ENCODE results near the gene TP53TG5.

The TP53TG5 gene

GRCh38 chr20:45325371-45325770 lies 52.8 kb downstream of the TP53TG5 start:
- H3K4me3 ChIP-seq (ENCODE audit: low read depth, low read length): no peak overlapping the region
- POLR2A ChIA-PET: no interaction called here
- CTCF ChIA-PET: interaction anchor here (1.1 to 18.8 kb wide), 7 partner anchors 11 to 446 kb away, joined by 4 to 460 read pairs (median 10); partner anchors contain the start of gene SYS1
- no peak for TF ChIP-seq CTCF (IDR thresholded peaks at IDR 0.05; ENCODE audit: insufficient read depth, low read length, missing control alignments)
- DNase-seq (ENCODE audit: low read depth, low spot score): no peak

GRCh38 chr20:45323731-45324130 lies 54.4 kb downstream of the TP53TG5 start:
- no peak for TF ChIP-seq CTCF (IDR thresholded peaks at IDR 0.05; ENCODE audit: insufficient read depth, low read length, missing control alignments)
- DNase-seq (ENCODE audit: low read depth, low spot score): no peak
- no peak overlapping the region for H3K4me3 ChIP-seq (ENCODE audit: low read depth, low read length)
- CTCF ChIA-PET: interaction anchor here (1.2 to 18.8 kb wide), 10 partner anchors 9 to 447 kb away, joined by 3 to 460 read pairs (median 13); partner anchors contain the start of gene SYS1
- POLR2A ChIA-PET: interaction anchor here (0.6 kb wide), 1 partner anchor 48 kb away, joined by 3 read pairs; no protein-coding TSS in a partner anchor

- H3K4me3 ChIP-seq (ENCODE audit: low read depth, low read length): no peak overlapping the region
- DNase-seq (ENCODE audit: low read depth, low spot score): no peak
- POLR2A ChIA-PET: no interaction called here
- no peak for TF ChIP-seq CTCF (IDR thresholded peaks at IDR 0.05; ENCODE audit: insufficient read depth, low read length, missing control alignments)
- CTCF ChIA-PET: interaction anchor here (1.2 to 18.8 kb wide), 12 partner anchors 10 to 448 kb away, joined by 3 to 460 read pairs (median 11); partner anchors contain the start of gene SYS1
Observed at GRCh38 chr20:45322952-45323383, 55.2 kb downstream of the TP53TG5 start.

Measured in AG04449 (cell line).